Activated B cell treated with CpG ODN at 0.5 μM for 24 hours (primary cell): Measurements from ENCODE around the gene KIRREL3. TPM values are rescaled to one million over a fixed set of nuclear protein-coding genes. Genes with fewer than 3 reads are reported as not detected.

Source experiments
- ATAC-seq: fragments of 200-7000 bp; cut with Tn5 transposase; one replicate; pipeline ENCODE4 v1.10.0; 2021; ENCODE audit warnings: low read depth, mild to moderate bottlenecking, moderate library complexity
- CTCF ChIA-PET: fragments of 350-600 bp; sonication (Branson Sonifier 250); formaldehyde crosslinking; loops from one replicate; lab custom pipeline; 2021; ENCODE audit warnings: antibody characterized with exemption; lab: Charles Lee
- POLR2A ChIA-PET: fragments of 350-600 bp; sonication (Branson Sonifier 250); formaldehyde crosslinking; loops from one replicate; lab custom pipeline; 2021; ENCODE audit warnings: antibody characterized with exemption; lab: Charles Lee
- DNase-seq: peaks from one replicate; pipeline ENCODE4 v3.0.0; 2022
- H3K27ac Mint-ChIP-seq: one replicate; pipeline ENCODE4 v1.8.0; 2020; ENCODE audit warnings: mixed read lengths
- H3K27me3 Mint-ChIP-seq: one replicate; pipeline ENCODE4 v1.8.0; 2021; ENCODE audit warnings: mixed read lengths
- H3K36me3 Mint-ChIP-seq: one replicate; pipeline ENCODE4 v1.8.0; 2021; ENCODE audit warnings: low read depth, mixed read lengths
- H3K4me1 Mint-ChIP-seq: one replicate; pipeline ENCODE4 v1.8.0; 2021; ENCODE audit warnings: mixed read lengths
- H3K4me3 Mint-ChIP-seq: one replicate; pipeline ENCODE4 v1.8.0; 2020; ENCODE audit warnings: mild to moderate bottlenecking, mixed read lengths
- H3K9me3 Mint-ChIP-seq: one replicate; pipeline ENCODE4 v1.8.0; 2020; ENCODE audit warnings: mixed read lengths
- CTCF ChIP-seq: fragments of 200-600 bp; IDR thresholded peaks from one replicate; pipeline ENCODE4 v1.8.0; 2022; ENCODE audit warnings: antibody characterized with exemption, mild to moderate bottlenecking
- intact Hi-C: fragments of 100-400 bp; cut with micrococcal nuclease; formaldehyde crosslinking; loops from one replicate; pipeline ENCODE4 v1.15.1; 2024
- total RNA-seq: library from RNA; stranded (reverse); gene quantifications from 2 replicates; pipeline ENCODE4 v1.2.3, GENCODE V29; 2022

Gene KIRREL3
- total RNA-seq, 1 donor from 2014 or later, result not detected

- H3K9me3 Mint-ChIP-seq, result no peaks in the 10 kb centered on the region
- H3K27me3 Mint-ChIP-seq, result peaks cover 3% of the 10 kb centered on the region
- ChIA-PET POLR2A (no interaction called here), CTCF (no interaction called here)
- no peak for ATAC-seq
- no peak overlapping the region for H3K27ac Mint-ChIP-seq
- DNase-seq, result no peak
- H3K4me3 Mint-ChIP-seq, result no peak overlapping the region
- H3K4me1 Mint-ChIP-seq, result no peaks in the 10 kb centered on the region
- intact Hi-C loops, result no loop called here
- TF ChIP-seq CTCF, result no peak
- no peaks in the 10 kb centered on the region for H3K36me3 Mint-ChIP-seq
Measured at GRCh38 chr11:126406368-126406767, 594.2 kb downstream of the KIRREL3 start.

- Mint-ChIP-seq H3K27me3 (peaks cover 3% of the 10 kb centered on the region), H3K27ac (no peak overlapping the region), H3K9me3 (no peaks in the 10 kb centered on the region), H3K36me3 (no peaks in the 10 kb centered on the region), H3K4me3 (no peak overlapping the region), H3K4me1 (no peaks in the 10 kb centered on the region)
- no peak for ATAC-seq
- TF ChIP-seq CTCF, result no peak
- ChIA-PET CTCF (no interaction called here), POLR2A (no interaction called here)
- no peak for DNase-seq
- intact Hi-C loops, result no loop called here
Measured at GRCh38 chr11:126405906-126406305, 594.7 kb downstream of the KIRREL3 start.

GRCh38 chr11:126405374-126405773 lies 595.2 kb downstream of the KIRREL3 start:
- no peak for TF ChIP-seq CTCF
- Mint-ChIP-seq H3K4me3 (no peak overlapping the region), H3K36me3 (no peaks in the 10 kb centered on the region), H3K27me3 (peaks cover 3% of the 10 kb centered on the region), H3K4me1 (no peaks in the 10 kb centered on the region), H3K9me3 (no peaks in the 10 kb centered on the region), H3K27ac (no peak overlapping the region)
- intact Hi-C loops, result no loop called here
- ChIA-PET POLR2A (no interaction called here), CTCF (no interaction called here)
- DNase-seq (no peak), ATAC-seq (no peak)

GRCh38 chr11:126404367-126404766 lies 596.2 kb downstream of the KIRREL3 start:
- intact Hi-C loops, result no loop called here

GRCh38 chr11:126403658-126404057 lies 596.9 kb downstream of the KIRREL3 start:
- POLR2A ChIA-PET, result interaction anchor here (0.6 kb wide), 1 partner anchor 284 kb away, joined by 3 read pairs; no protein-coding TSS in a partner anchor
- H3K27ac Mint-ChIP-seq, result no peak overlapping the region

More at GRCh38 chr11:126404367-126404766, 596.2 kb downstream of the KIRREL3 start:
- ATAC-seq (no peak), DNase-seq (no peak)
- H3K27ac Mint-ChIP-seq, result no peak overlapping the region
- H3K4me1 Mint-ChIP-seq, result no peaks in the 10 kb centered on the region
- peaks cover 3% of the 10 kb centered on the region for H3K27me3 Mint-ChIP-seq
- no peaks in the 10 kb centered on the region for H3K36me3 Mint-ChIP-seq
- CTCF ChIA-PET, result no interaction called here
- H3K4me3 Mint-ChIP-seq, result no peak overlapping the region
- H3K9me3 Mint-ChIP-seq, result peaks cover 2% of the 10 kb centered on the region
- POLR2A ChIA-PET, result no interaction called here
- no peak for TF ChIP-seq CTCF

More at GRCh38 chr11:126403658-126404057, 596.9 kb downstream of the KIRREL3 start:
- Mint-ChIP-seq H3K36me3 (no peaks in the 10 kb centered on the region), H3K27me3 (peaks cover 3% of the 10 kb centered on the region), H3K9me3 (peaks cover 2% of the 10 kb centered on the region), H3K4me3 (no peak overlapping the region), H3K4me1 (no peaks in the 10 kb centered on the region)
- no peak for ATAC-seq
- DNase-seq, result no peak
- no peak for TF ChIP-seq CTCF
- CTCF ChIA-PET, result no interaction called here
- intact Hi-C loops, result no loop called here
